Spleen (tissue), 11 donors: Measurements from ENCODE around the gene CECR2. TPM values are rescaled to one million over a fixed set of nuclear protein-coding genes. Genes with fewer than 3 reads are reported as not detected.

Source experiments
- DNase-seq: peaks from one replicate; pipeline ENCODE4 v3.0.0-alpha.2; 2020
- H3K27ac ChIP-seq, 8 donors: fragments of 200-600 bp; sonication (generic) in 7 of 8; 1 replicate in 4 of 8; 2 replicates in 4 of 8; pipeline versions ENCODE4 v1.5.0 to v1.8.0; 2016 to 2021; ENCODE audit warnings: inconsistent platforms in 4 of 8, mild to moderate bottlenecking in 4 of 8, moderate library complexity in 1 of 8
- H3K27me3 ChIP-seq, 7 donors: fragments of 200-600 bp; sonication (generic) in 6 of 7; replicated peaks in 1 of 7; 1 replicate in 4 of 7; 2 replicates in 3 of 7; pipeline versions ENCODE4 v1.5.0 to v1.8.0; 2016 to 2021; ENCODE audit warnings: inconsistent platforms in 3 of 7, mild to moderate bottlenecking in 1 of 7
- H3K36me3 ChIP-seq, 6 donors: fragments of 200-600 bp; sonication (generic) in 5 of 6; 1 replicate in 4 of 6; 2 replicates in 2 of 6; pipeline versions ENCODE4 v1.5.0 to v1.8.0; 2016 to 2021; ENCODE audit warnings: inconsistent platforms in 2 of 6
- H3K4me1 ChIP-seq, 6 donors: fragments of 200-600 bp; sonication (generic) in 5 of 6; 1 replicate in 3 of 6; 2 replicates in 3 of 6; pipeline versions ENCODE4 v1.5.0 to v1.8.0; 2016 to 2021; ENCODE audit warnings: inconsistent platforms in 3 of 6
- H3K4me3 ChIP-seq, 8 donors: fragments of 200-600 bp; sonication (generic) in 7 of 8; 1 replicate in 4 of 8; 2 replicates in 4 of 8; pipeline versions ENCODE4 v1.5.0 to v1.8.0; 2016 to 2021; ENCODE audit warnings: inconsistent platforms in 4 of 8, mild to moderate bottlenecking in 4 of 8, moderate library complexity in 2 of 8
- H3K9me3 ChIP-seq, 8 donors: fragments of 200-600 bp; sonication (generic) in 7 of 8; 1 replicate in 4 of 8; 2 replicates in 4 of 8; pipeline versions ENCODE4 v1.5.0 to v1.8.0; 2016 to 2021; ENCODE audit warnings: inconsistent platforms in 4 of 8
- CTCF ChIP-seq, 11 experiments: fragments of 200-600 bp in 7 of 11; fragments of 450-650 bp in 4 of 11; sonication (generic) in 4 of 11; IDR thresholded peaks in 8 of 11; conservative IDR thresholded peaks in 3 of 11; 1 replicate in 7 of 11; 2 replicates in 4 of 11; pipeline versions ENCODE4 v1.4.0 to v1.8.0; 2016 to 2021; ENCODE audit warnings: antibody characterized with exemption in 11 of 11, inconsistent platforms in 4 of 11, mild to moderate bottlenecking in 1 of 11
- POLR2A ChIP-seq, 3 donors: fragments of 450-650 bp; IDR thresholded peaks; one replicate each; pipeline ENCODE4 v1.5.1; 2017; ENCODE audit warnings: antibody characterized with exemption in 3 of 3, mild to moderate bottlenecking in 1 of 3
- POLR2AphosphoS5 ChIP-seq, 3 donors: sonication (generic); formaldehyde crosslinking; IDR thresholded peaks; one replicate each; pipeline ENCODE4 v1.5.1; 2017; ENCODE audit warnings: antibody characterized with exemption in 3 of 3
- WGBS, 5 donors: extraction: QIAGEN DNeasy Blood & Tissue Kit in 3 of 5; methylation state at CpG; one replicate each; pipeline versions ENCODE4 v1.1.5 to v1.1.7; 2013 to 2018; 5-methylcytosine and 5-hydroxymethylcytosine counted together
- intact Hi-C: fragments of 100-400 bp; cut with DNase I; formaldehyde crosslinking; loops from one replicate; pipeline ENCODE4 v1.15.0; 2023; ENCODE audit warnings: low total_unique reads
- polyA plus RNA-seq, 3 donors: library from polyadenylated mRNA; stranded (reverse); fragments of 200-250 nt; gene quantifications; one replicate each; pipeline ENCODE4 v1.2.1, GENCODE V29; 2013
- total RNA-seq, 7 donors: library from RNA; depleted of rRNA in 3 of 7; stranded (reverse); fragments of >200 nt in 3 of 7; fragmentation: NEBNext Ultra II Directional in 4 of 7; extraction: Animal tissue kit (Norgen Biotek cat#: 25700) in 4 of 7; gene quantifications; one replicate each; pipeline versions ENCODE4 v1.1.0 to v1.2.1, GENCODE V29; 2016 to 2021
- donor health status: healthy with polysubstance abuse.
- donor health status: DM: no; HTN: no; CAD: no; lungs with moderate emphysema.
- donor health status: DM: no; HTN: no; CAD: no.
- donor health status: Bipolar disorder and iron deficiency.
- donor health status: healthy.
- donor health status: DM: no; HTN: no; CAD: no.
- donor health status: DM: yes; HTN: yes; CAD: no.

CECR2 gene
- total and polyA plus RNA-seq, 10 donors, result 0.05 to 3.0 (median 0.91) TPM

- intact Hi-C loops, result no loop called here
- 71 to 83% (median 77%) methylated on average over 8 of the region's 8 CpGs for WGBS, 5 donors
- no peak overlapping the region for H3K27ac ChIP-seq
- no peaks in the 10 kb centered on the region for H3K27me3 ChIP-seq
- no peaks in the 10 kb centered on the region for H3K36me3 ChIP-seq
- DNase-seq, result no peak
- no peaks in the 10 kb centered on the region for H3K4me1 ChIP-seq
- H3K4me3 ChIP-seq, result no peak overlapping the region
- no peak for TF ChIP-seq POLR2A (IDR thresholded peaks at IDR 0.05)
- TF ChIP-seq CTCF (IDR thresholded peaks at IDR 0.05 in 8 of 11, conservative IDR thresholded peaks at IDR 0.05 in 3 of 11), result no peak
- no peak for TF ChIP-seq POLR2AphosphoS5 (IDR thresholded peaks at IDR 0.05)
- H3K9me3 ChIP-seq, result no peaks in the 10 kb centered on the region
These were observed 30.1 kb upstream of the CECR2 start for GRCh38 chr22:17339095-17339693.

- H3K27ac ChIP-seq, result no peak overlapping the region
- no peaks in the 10 kb centered on the region for H3K4me1 ChIP-seq
- peaks cover 0 to under 1% (median 0%) of the 10 kb centered on the region in 7 donors for H3K27me3 ChIP-seq
- no peak overlapping the region for H3K4me3 ChIP-seq
- intact Hi-C loops, result no loop called here
- TF ChIP-seq POLR2A (IDR thresholded peaks at IDR 0.05), result no peak
- TF ChIP-seq CTCF (IDR thresholded peaks at IDR 0.05 in 8 of 11, conservative IDR thresholded peaks at IDR 0.05 in 3 of 11), result no peak
- TF ChIP-seq POLR2AphosphoS5 (IDR thresholded peaks at IDR 0.05), result no peak
- no peaks in the 10 kb centered on the region for H3K36me3 ChIP-seq
- no peak for DNase-seq
- H3K9me3 ChIP-seq, result no peaks in the 10 kb centered on the region
- 63 to 86% (median 77%) methylated on average over 5 of the region's 5 CpGs for WGBS, 5 donors
These were observed 26.9 kb upstream of the CECR2 start for GRCh38 chr22:17342361-17342760.

GRCh38 chr22:17343766-17344165, 25.5 kb upstream of the CECR2 start:
- H3K27me3 ChIP-seq, result peaks cover 0 to 10% (median 0%) of the 10 kb centered on the region in 7 donors
- no peak for DNase-seq
- H3K4me1 ChIP-seq, result no peaks in the 10 kb centered on the region
- H3K9me3 ChIP-seq, result no peaks in the 10 kb centered on the region
- TF ChIP-seq POLR2A (IDR thresholded peaks at IDR 0.05) (no peak), POLR2AphosphoS5 (IDR thresholded peaks at IDR 0.05) (no peak), CTCF (IDR thresholded peaks at IDR 0.05 in 8 of 11, conservative IDR thresholded peaks at IDR 0.05 in 3 of 11) (no peak)
- no peaks in the 10 kb centered on the region for H3K36me3 ChIP-seq
- no peak overlapping the region for H3K4me3 ChIP-seq
- no peak overlapping the region for H3K27ac ChIP-seq
- WGBS, 5 donors, result 65 to 77% (median 73%) methylated on average over 2 of the region's 2 CpGs
- intact Hi-C loops, result no loop called here

- H3K4me1 ChIP-seq, result no peaks in the 10 kb centered on the region
- peaks cover 0 to 19% (median 0%) of the 10 kb centered on the region in 7 donors for H3K27me3 ChIP-seq
- TF ChIP-seq POLR2A (IDR thresholded peaks at IDR 0.05) (no peak), POLR2AphosphoS5 (IDR thresholded peaks at IDR 0.05) (no peak)
- 81 to 91% (median 84%) methylated on average over 4 of the region's 4 CpGs for WGBS, 5 donors
- no peaks in the 10 kb centered on the region for H3K36me3 ChIP-seq
- H3K4me3 ChIP-seq, result no peak overlapping the region
- H3K9me3 ChIP-seq, result no peaks in the 10 kb centered on the region
- no peak overlapping the region for H3K27ac ChIP-seq
- intact Hi-C loops, result no loop called here
- no peak for DNase-seq
These were observed 22.7 kb upstream of the CECR2 start for GRCh38 chr22:17346578-17346977.
